CD4-positive, alpha-beta T cell treated with Interleukin-21 for 1 hour (primary cell): ENCODE results near the gene ERF.

Source experiments
- DNase-seq: peaks from one replicate; pipeline ENCODE4 v3.0.0-alpha.2; 2020

Gene ERF

GRCh38 chr19:42286349-42287016, 31.6 kb upstream of the ERF start:
- DNase-seq = no peak

DNA sequence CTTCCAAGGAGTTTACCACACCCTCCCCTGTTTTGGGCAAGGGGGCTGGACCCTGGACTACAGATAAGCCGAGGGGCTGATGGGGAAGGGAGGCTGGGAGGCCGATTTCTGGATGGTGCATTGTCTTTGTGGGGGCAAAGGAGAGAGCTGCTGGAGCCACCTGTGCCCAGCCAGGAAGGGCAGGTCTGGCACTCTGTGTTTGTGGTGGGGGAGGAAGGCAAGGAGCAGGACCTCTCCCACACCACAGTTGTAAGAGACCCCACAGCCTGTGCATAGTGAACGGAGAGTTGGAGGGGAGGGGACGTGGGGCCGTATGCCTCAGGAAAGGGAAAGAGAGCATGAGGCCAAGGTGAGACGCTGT, 31.0 kb upstream of the ERF start:
- no peak for DNase-seq

GRCh38 chr19:42285541-42285941, 30.6 kb upstream of the ERF start:
- no peak for DNase-seq

GRCh38 chr19:42284591-42285341, 29.8 kb upstream of the ERF start:
- DNase-seq = peak; percentile 24

GRCh38 chr19:42284066-42284501, 29.2 kb upstream of the ERF start:
- peak; percentile 91 for DNase-seq

- DNase-seq = peak; percentile 97
Measured at GRCh38 chr19:42283188-42284065, 28.5 kb upstream of the ERF start.

GRCh38 chr19:42282819-42283187, 27.9 kb upstream of the ERF start:
- DNase-seq = no peak

DNA sequence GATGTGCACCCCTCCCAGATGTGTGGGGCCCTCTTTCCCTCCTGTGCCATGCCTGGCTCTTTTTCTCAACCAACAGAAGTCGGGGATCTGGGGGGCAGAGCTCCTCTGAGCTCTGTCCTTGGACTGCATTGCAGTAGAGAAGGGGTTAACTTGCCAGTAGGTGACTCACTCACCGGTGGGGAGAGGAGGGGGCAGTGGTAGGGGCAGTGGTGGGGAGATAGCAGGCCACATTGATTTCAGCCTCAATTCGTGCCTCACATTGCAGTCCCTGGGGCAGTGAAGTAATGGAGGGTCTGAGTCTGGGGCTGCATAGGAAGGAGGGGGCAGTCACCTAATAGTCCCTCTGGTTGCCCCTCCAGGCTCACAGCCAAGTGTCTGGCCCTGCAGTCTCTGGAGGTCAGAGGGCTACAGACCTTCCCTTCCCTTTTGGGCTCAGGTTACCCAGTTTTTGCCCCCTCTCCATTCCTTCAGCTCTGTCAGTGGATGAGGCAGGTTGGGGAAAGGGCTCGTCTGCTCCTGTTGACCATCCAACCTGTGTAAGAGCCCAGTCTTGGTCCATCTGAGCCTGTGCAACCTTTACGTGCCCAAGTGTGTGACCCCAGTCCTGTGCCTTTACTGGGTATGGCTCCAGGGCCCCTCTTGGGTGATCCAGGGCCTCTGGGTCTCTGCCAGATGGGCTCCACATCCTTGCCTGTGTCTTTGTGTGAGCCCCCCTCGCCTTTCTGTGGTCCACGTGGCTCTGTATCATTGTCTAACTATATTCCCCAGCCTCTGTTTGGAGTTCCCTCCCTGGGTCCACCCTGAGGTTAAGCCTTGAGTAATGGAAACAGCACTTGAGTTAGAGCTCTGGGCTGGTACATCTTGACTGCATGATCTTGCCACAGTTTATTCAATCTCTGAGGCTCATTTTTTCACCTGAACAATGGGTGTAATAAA, 27.2 kb upstream of the ERF start:
- no peak for DNase-seq

- peak; percentile 48 for DNase-seq
Measured at GRCh38 chr19:42281146-42281826, 26.4 kb upstream of the ERF start.

- no peak for DNase-seq
Measured at GRCh38 chr19:42280815-42281145, 25.9 kb upstream of the ERF start.

- DNase-seq = peak; percentile 92
Measured at GRCh38 chr19:42279902-42280814, 25.2 kb upstream of the ERF start.

DNA sequence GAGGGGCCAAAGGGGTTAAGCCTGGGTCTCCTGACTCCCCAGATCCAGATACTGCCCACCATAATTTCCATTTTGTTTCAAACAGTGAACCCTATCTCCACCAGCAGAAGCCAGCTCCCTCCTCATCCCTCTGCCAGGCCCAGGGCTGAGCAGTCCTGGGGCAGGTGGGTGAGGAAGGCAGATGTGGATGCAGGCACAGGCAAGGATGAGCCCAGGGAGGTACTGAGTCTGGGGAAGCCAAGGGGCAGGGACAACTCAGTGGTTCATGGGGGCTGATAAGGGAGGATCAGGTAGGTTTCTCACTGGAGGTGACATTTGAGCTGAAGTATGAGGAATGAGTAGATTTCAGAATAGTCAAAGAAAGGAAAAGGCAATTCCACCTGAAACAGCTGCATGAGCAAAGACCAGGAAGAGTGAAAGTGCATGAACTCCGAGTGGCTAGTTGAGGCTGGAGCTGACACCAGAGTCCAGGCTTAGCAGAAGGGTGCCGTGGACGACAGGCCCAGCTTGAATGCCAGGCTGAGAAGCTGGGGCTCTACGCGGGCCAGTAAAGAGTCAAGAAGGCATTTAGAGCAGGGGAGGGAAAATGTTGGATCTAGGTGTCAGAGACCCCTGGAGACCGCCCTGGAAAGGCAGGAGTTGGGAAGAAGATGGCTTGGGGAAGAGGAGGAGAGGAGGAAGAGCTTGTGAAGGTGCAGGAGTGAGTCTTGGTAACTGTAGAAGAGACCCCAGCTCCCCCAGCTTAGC, 24.4 kb upstream of the ERF start:
- no peak for DNase-seq

- no peak for DNase-seq
Measured at GRCh38 chr19:42278452-42279154, 23.7 kb upstream of the ERF start.

GRCh38 chr19:42277821-42278451, 23.0 kb upstream of the ERF start:
- no peak for DNase-seq

DNA sequence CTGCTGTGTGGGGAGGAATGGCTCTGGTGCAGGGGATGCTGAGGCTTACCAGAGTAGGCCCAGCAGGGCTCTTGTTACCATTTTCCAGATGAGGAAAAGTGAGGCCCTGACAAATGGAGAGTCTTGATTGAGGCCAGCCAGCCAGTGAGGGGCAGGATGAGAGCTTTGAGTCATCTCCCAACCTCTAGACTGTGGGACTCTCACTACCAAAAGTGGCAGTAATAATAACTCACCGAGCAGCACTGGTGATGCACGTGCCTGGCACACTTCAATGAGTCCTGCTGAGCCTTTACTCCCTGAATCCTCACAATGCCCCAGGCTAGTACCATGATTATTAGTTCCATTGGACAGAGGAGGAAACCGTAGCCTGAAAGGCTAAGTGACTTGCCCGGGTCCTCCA, 21.9 kb upstream of the ERF start:
- DNase-seq = no peak

- DNase-seq = peak; percentile 24
Measured at GRCh38 chr19:42276284-42276683, 21.4 kb upstream of the ERF start.

GRCh38 chr19:42275517-42275916, 20.6 kb upstream of the ERF start:
- DNase-seq = no peak

GRCh38 chr19:42275103-42275502, 20.2 kb upstream of the ERF start:
- no peak for DNase-seq

DNA sequence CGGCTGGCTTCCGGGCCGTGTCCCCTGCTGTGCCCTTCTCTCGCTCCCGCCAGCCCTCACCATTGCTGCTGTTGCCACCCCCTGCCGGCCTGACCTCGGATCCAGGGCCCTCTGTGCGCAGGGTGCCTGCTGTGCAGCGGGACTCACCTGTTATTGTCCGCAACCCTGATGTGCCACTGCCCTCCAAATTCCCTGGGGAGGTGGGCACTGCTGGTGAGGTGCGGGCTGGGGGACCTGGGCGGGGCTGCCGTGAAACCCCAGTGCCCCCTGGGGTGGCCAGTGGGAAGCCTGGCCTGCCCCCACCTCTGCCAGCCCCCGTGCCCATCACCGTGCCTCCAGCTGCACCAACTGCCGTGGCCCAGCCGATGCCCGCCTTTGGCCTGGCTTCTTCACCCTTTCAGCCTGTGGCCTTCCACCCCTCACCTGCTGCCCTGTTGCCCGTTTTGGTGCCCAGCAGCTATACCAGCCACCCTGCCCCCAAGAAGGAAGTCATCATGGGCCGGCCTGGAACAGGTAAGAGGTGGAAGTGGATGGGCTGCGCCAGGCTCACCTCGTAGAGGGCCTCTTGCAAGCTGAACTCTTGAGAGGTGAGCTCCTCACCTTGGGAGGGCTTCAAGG, 19.2 kb upstream of the ERF start:
- no peak for DNase-seq
